IMR-90 (cell line): ENCODE measurements around the gene SRGN. TPM values are rescaled to one million over a fixed set of nuclear protein-coding genes. Genes with fewer than 3 reads are reported as not detected.

ENCODE experiments used
- ATAC-seq: fragments of 200-7000 bp; cut with Tn5 transposase; 2 replicates; pipeline ENCODE4 v1.9.1; 2020; ENCODE audit warnings: low read depth, mild to moderate bottlenecking, moderate library complexity
- BruUV-seq: library from RNA; stranded (reverse); fragments of 400-500 nt; replicated peaks from 2 replicates; lab custom pipeline; 2021; lab: Mats Ljungman, UMichigan
- CTCF ChIA-PET: fragments of 300-600 bp; formaldehyde crosslinking; extraction: SDS; loops from one replicate; lab custom pipeline; 2021; ENCODE audit warnings: antibody characterized with exemption; lab: Yijun Ruan, JAX
- POLR2A ChIA-PET: fragments of 300-600 bp; sonication (Branson Sonifier 250); formaldehyde crosslinking; loops from one replicate; lab custom pipeline; 2022; ENCODE audit warnings: antibody characterized with exemption; ENCODE audit not compliant: unreplicated experiment; lab: Charles Lee
- DNase-seq: peaks from one replicate; pipeline ENCODE4 v3.0.0; 2013
- H2AFZ ChIP-seq: replicated peaks from 2 replicates; pipeline ENCODE3; 2013; ENCODE audit warnings: low read length, mild to moderate bottlenecking; ENCODE audit not compliant: poor library complexity
- H2AK5ac ChIP-seq: 2 replicates; pipeline ENCODE4 v1.6.1; 2013; ENCODE audit warnings: low read depth, low read length, inconsistent platforms
- H2AK9ac ChIP-seq: replicated peaks from 2 replicates; pipeline ENCODE3; 2013; ENCODE audit warnings: mild to moderate bottlenecking, low read depth, low read length, moderate library complexity; ENCODE audit not compliant: poor library complexity
- H2BK120ac ChIP-seq: 2 replicates; pipeline ENCODE4 v1.6.1; 2013; ENCODE audit warnings: low read depth, low read length, inconsistent platforms
- H2BK15ac ChIP-seq: 3 replicates; pipeline ENCODE4 v1.6.1; 2013; ENCODE audit warnings: low read depth, low read length, inconsistent platforms
- H2BK20ac ChIP-seq: 2 replicates; pipeline ENCODE4 v1.6.1; 2013; ENCODE audit warnings: low read depth, mild to moderate bottlenecking, inconsistent platforms, low read length, moderate library complexity
- H2BK5ac ChIP-seq: 2 replicates; pipeline ENCODE4 v1.6.1; 2013; ENCODE audit warnings: mild to moderate bottlenecking, low read depth, low read length, inconsistent platforms; ENCODE audit not compliant: poor library complexity, severe bottlenecking
- H3K14ac ChIP-seq: replicated peaks from 2 replicates; pipeline ENCODE4 v1.6.1; 2013; ENCODE audit warnings: low read depth, low read length, inconsistent platforms
- H3K18ac ChIP-seq: 2 replicates; pipeline ENCODE4 v1.6.1; 2013; ENCODE audit warnings: low read depth, low read length, control low read depth
- H3K23ac ChIP-seq: 2 replicates; pipeline ENCODE4 v1.6.1; 2013; ENCODE audit warnings: low read depth, low read length, inconsistent platforms
- H3K27ac ChIP-seq: 2 replicates; pipeline ENCODE4 v1.5.1; 2013; ENCODE audit warnings: mild to moderate bottlenecking, control low read depth, low read length; ENCODE audit not compliant: insufficient read depth
- H3K27me3 ChIP-seq: 2 replicates; pipeline ENCODE4 v1.6.1; 2013; ENCODE audit warnings: low read length; ENCODE audit not compliant: control insufficient read depth, insufficient read depth
- H3K36me3 ChIP-seq: 2 replicates; pipeline ENCODE4 v1.6.1; 2013; ENCODE audit warnings: low read length, mixed read lengths; ENCODE audit not compliant: control insufficient read depth, insufficient read depth
- H3K4ac ChIP-seq: 2 replicates; pipeline ENCODE4 v1.6.1; 2013; ENCODE audit warnings: low read depth, low read length, inconsistent platforms
- H3K4me1 ChIP-seq: 2 replicates; pipeline ENCODE4 v1.6.1; 2013; ENCODE audit warnings: low read length, mixed read lengths; ENCODE audit not compliant: control insufficient read depth, insufficient read depth
- H3K4me2 ChIP-seq: 2 replicates; pipeline ENCODE4 v1.6.1; 2013; ENCODE audit warnings: low read depth, mild to moderate bottlenecking, control low read depth, low read length, moderate library complexity
- H3K4me3 ChIP-seq: 2 replicates; pipeline ENCODE4 v1.5.1; 2013; ENCODE audit warnings: low read depth, mild to moderate bottlenecking, control low read depth, low read length, moderate library complexity; ENCODE audit not compliant: insufficient read depth
- H3K56ac ChIP-seq: 2 replicates; pipeline ENCODE4 v1.6.1; 2013; ENCODE audit warnings: low read length, inconsistent platforms; ENCODE audit not compliant: insufficient read depth; ENCODE audit errors: extremely low read depth
- H3K79me1 ChIP-seq, 2 experiments: 2 replicates each; pipeline ENCODE4 v1.6.1; 2013; ENCODE audit warnings: low read length in 2 of 2, inconsistent platforms in 1 of 2, low read depth in 1 of 2
- H3K9ac ChIP-seq: 2 replicates; pipeline ENCODE4 v1.6.1; 2013; ENCODE audit warnings: low read depth, low read length, control low read depth
- H3K9me1 ChIP-seq: 2 replicates; pipeline ENCODE4 v1.6.1; 2013; ENCODE audit warnings: low read length, inconsistent platforms; ENCODE audit not compliant: insufficient read depth
- H3K9me3 ChIP-seq: 2 replicates; pipeline ENCODE4 v1.6.1; 2013; ENCODE audit warnings: low read length; ENCODE audit not compliant: control insufficient read depth, insufficient read depth
- H4K20me1 ChIP-seq: 2 replicates; pipeline ENCODE4 v1.6.1; 2013; ENCODE audit warnings: low read length, inconsistent platforms; ENCODE audit not compliant: insufficient read depth
- H4K5ac ChIP-seq: 2 replicates; pipeline ENCODE4 v1.6.1; 2013; ENCODE audit warnings: mild to moderate bottlenecking, low read depth, low read length, control low read depth
- H4K8ac ChIP-seq, 2 experiments: 2 replicates each; pipeline ENCODE4 v1.6.1; 2013; ENCODE audit warnings: low read depth in 2 of 2, low read length in 2 of 2, control low read depth in 1 of 2, inconsistent platforms in 1 of 2
- H4K91ac ChIP-seq: 2 replicates; pipeline ENCODE4 v1.6.1; 2013; ENCODE audit warnings: low read depth, low read length, inconsistent platforms; ENCODE audit not compliant: insufficient read depth
- BHLHE40 ChIP-seq: fragments of 150-350 bp; IDR thresholded peaks from 2 replicates; pipeline ENCODE4 v1.6.1; 2016; ENCODE audit warnings: mild to moderate bottlenecking, low read depth, low read length
- CEBPB ChIP-seq: IDR thresholded peaks from 2 replicates; pipeline ENCODE4 v1.6.1; 2012; ENCODE audit warnings: low read depth, low read length, improper control_type of control experiment
- CHD1 ChIP-seq: IDR thresholded peaks from 2 replicates; pipeline ENCODE4 v1.6.1; 2012; ENCODE audit warnings: low read depth, low read length, improper control_type of control experiment
- ELK1 ChIP-seq: fragments of 150-350 bp; IDR thresholded peaks from 2 replicates; pipeline ENCODE4 v1.6.1; 2016; ENCODE audit warnings: low read depth, mild to moderate bottlenecking, low read length, moderate library complexity, borderline replicate concordance
- FOS ChIP-seq: fragments of 150-350 bp; IDR thresholded peaks from 2 replicates; pipeline ENCODE4 v1.6.1; 2016; ENCODE audit warnings: low read depth, low read length
- MAFK ChIP-seq: IDR thresholded peaks from 2 replicates; pipeline ENCODE4 v1.6.1; 2012; ENCODE audit warnings: low read depth, low read length, improper control_type of control experiment
- MAZ ChIP-seq: IDR thresholded peaks from 2 replicates; pipeline ENCODE4 v1.6.1; 2012; ENCODE audit warnings: low read depth, mild to moderate bottlenecking, low read length, improper control_type of control experiment, moderate library complexity, borderline replicate concordance
- MXI1 ChIP-seq: IDR thresholded peaks from 2 replicates; pipeline ENCODE4 v1.6.1; 2012; ENCODE audit warnings: low read depth, mild to moderate bottlenecking, low read length, moderate library complexity, borderline replicate concordance
- NFE2L2 ChIP-seq: fragments of 150-350 bp; IDR thresholded peaks from 2 replicates; pipeline ENCODE4 v1.6.1; 2016; ENCODE audit warnings: low read depth, mild to moderate bottlenecking, low read length
- POLR2A ChIP-seq: IDR thresholded peaks from 2 replicates; pipeline ENCODE4 v1.6.1; 2012; ENCODE audit warnings: mild to moderate bottlenecking, low read depth, low read length
- RAD21 ChIP-seq: IDR thresholded peaks from 2 replicates; pipeline ENCODE4 v1.6.1; 2012; ENCODE audit warnings: low read length, improper control_type of control experiment
- RCOR1 ChIP-seq: IDR thresholded peaks from 2 replicates; pipeline ENCODE4 v1.6.1; 2012; ENCODE audit warnings: mild to moderate bottlenecking, low read length, improper control_type of control experiment; ENCODE audit not compliant: insufficient replicate concordance
- RFX5 ChIP-seq: IDR thresholded peaks from 2 replicates; pipeline ENCODE4 v1.8.0; 2012; ENCODE audit warnings: low read depth, mild to moderate bottlenecking, low read length, moderate library complexity
- SMC3 ChIP-seq: fragments of 150-350 bp; IDR thresholded peaks from 2 replicates; pipeline ENCODE4 v1.6.1; 2016; ENCODE audit warnings: low read depth, mild to moderate bottlenecking, antibody characterized with exemption, low read length, moderate library complexity
- WGBS, 2 experiments: methylation state at CpG; one replicate each; pipeline versions ENCODE4 v1.1.5 to v1.1.7; 2013; ENCODE audit warnings: missing lambda C conversion rate in 2 of 2; ENCODE audit not compliant: insufficient read length in 1 of 2; ENCODE audit errors: extremely low coverage in 2 of 2; 5-methylcytosine and 5-hydroxymethylcytosine counted together
- dilution Hi-C: fragments of 300-500 bp; cut with HindIII; formaldehyde crosslinking; loops from one replicate; pipeline ENCODE4 v1.14.3; 2018; ENCODE audit warnings: low sequenced_read_pairs; ENCODE audit not compliant: unreplicated experiment
- in situ Hi-C: fragments of 300-500 bp; cut with MboI; formaldehyde crosslinking; loops from 3 replicates; pipeline ENCODE4 v1.14.3; 2019; ENCODE audit warnings: low sequenced_read_pairs, inconsistent platforms, mixed read lengths
- intact Hi-C: fragments of 100-400 bp; cut with micrococcal nuclease; formaldehyde crosslinking; loops from 2 replicates; pipeline ENCODE4 v1.10.0; 2022
- polyA plus RNA-seq, 3 experiments: library from polyadenylated mRNA; depleted of rRNA; stranded (reverse); fragments of >200 nt; gene quantifications; 2 replicates each; pipeline ENCODE4 v1.2.3, GENCODE V29; 2012; ENCODE audit warnings: low replicate concordance in 1 of 3
- total RNA-seq: library from RNA; depleted of rRNA; stranded (reverse); fragments of >200 nt; gene quantifications from 2 replicates; pipeline ENCODE4 v1.2.3, GENCODE V29; 2012
- TF ChIP-seq, protein P1 (sequence below): fragments of 150-350 bp; IDR thresholded peaks from 2 replicates; pipeline ENCODE4 v1.6.1; 2017; ENCODE audit warnings: mild to moderate bottlenecking, antibody characterized with exemption, low read length, low read depth
- TF ChIP-seq, protein P2 (sequence below): conservative IDR thresholded peaks from 2 replicates; pipeline ENCODE4 v1.5.1; 2012; ENCODE audit warnings: mild to moderate bottlenecking, low read depth, low read length, improper control_type of control experiment

Gene SRGN
- total and polyA plus RNA-seq, 2 of the 4 experiments (the other 2 are of a cell fraction), result 33.3 to 41.4 TPM

GRCh38 chr10:69048103-69048502 is 39.8 kb upstream of the SRGN start:
- Histone ChIP-seq H3K14ac (no peak overlapping the region), H2BK5ac (no peak overlapping the region), H2AK9ac (no peak overlapping the region), H3K9me3 (no peaks in the 10 kb centered on the region), H3K9me1 (peaks cover 8% of the 10 kb centered on the region; the same call in 1 of the 2 replicates), H3K18ac (no peak overlapping the region), H3K4me3 (no peak overlapping the region), H3K4me1 (peaks cover 13% of the 10 kb centered on the region), H3K79me1 (no peaks in the 10 kb centered on the region), H2BK15ac (0 out of 3 replicates have a peak overlapping the region, but pooled peaks have one; percentile 2), H3K27me3 (no peaks in the 10 kb centered on the region), H2AFZ (peak overlapping the region; percentile 28), H3K36me3 (no peaks in the 10 kb centered on the region), H2BK20ac (no peak overlapping the region), H3K23ac (no peak overlapping the region), H3K56ac (no peak overlapping the region), H3K4me2 (no peak overlapping the region), H4K91ac (no peak overlapping the region), H4K8ac (peak overlapping the region in 1 of 2 experiments; percentile 66; a peak in 2 of 4 replicates), H2BK120ac (no peak overlapping the region), H2AK5ac (no peak overlapping the region), H3K4ac (no peak overlapping the region), H4K5ac (no peak overlapping the region), H4K20me1 (no peaks in the 10 kb centered on the region), H3K27ac (no peak overlapping the region), H3K9ac (no peak overlapping the region)
- in situ Hi-C loops, result no loop called here
- ChIA-PET CTCF (no interaction called here), POLR2A (interaction anchor here (0.5 kb wide), 1 partner anchor 23 kb away, joined by 11 read pairs; no protein-coding TSS in a partner anchor)
- BruUV-seq, result no TSS peak
- intact Hi-C loops, result loop anchor here (5.0 kb wide), 1 partner anchor 36 kb away; no protein-coding TSS in a partner anchor
- dilution Hi-C loops, result no loop called here
- TF ChIP-seq MXI1 (no peak), POLR2A (no peak), CHD1 (no peak), MAZ (no peak), RAD21 (no peak), FOS (no peak), MAFK (no peak), BHLHE40 (no peak), RFX5 (no peak), SMC3 (no peak), RCOR1 (no peak), ELK1 (no peak), NFE2L2 (no peak), CEBPB (no peak)
- TF ChIP-seq, protein P1, sequence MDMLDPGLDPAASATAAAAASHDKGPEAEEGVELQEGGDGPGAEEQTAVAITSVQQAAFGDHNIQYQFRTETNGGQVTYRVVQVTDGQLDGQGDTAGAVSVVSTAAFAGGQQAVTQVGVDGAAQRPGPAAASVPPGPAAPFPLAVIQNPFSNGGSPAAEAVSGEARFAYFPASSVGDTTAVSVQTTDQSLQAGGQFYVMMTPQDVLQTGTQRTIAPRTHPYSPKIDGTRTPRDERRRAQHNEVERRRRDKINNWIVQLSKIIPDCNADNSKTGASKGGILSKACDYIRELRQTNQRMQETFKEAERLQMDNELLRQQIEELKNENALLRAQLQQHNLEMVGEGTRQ, result no peak
- TF ChIP-seq, protein P2, sequence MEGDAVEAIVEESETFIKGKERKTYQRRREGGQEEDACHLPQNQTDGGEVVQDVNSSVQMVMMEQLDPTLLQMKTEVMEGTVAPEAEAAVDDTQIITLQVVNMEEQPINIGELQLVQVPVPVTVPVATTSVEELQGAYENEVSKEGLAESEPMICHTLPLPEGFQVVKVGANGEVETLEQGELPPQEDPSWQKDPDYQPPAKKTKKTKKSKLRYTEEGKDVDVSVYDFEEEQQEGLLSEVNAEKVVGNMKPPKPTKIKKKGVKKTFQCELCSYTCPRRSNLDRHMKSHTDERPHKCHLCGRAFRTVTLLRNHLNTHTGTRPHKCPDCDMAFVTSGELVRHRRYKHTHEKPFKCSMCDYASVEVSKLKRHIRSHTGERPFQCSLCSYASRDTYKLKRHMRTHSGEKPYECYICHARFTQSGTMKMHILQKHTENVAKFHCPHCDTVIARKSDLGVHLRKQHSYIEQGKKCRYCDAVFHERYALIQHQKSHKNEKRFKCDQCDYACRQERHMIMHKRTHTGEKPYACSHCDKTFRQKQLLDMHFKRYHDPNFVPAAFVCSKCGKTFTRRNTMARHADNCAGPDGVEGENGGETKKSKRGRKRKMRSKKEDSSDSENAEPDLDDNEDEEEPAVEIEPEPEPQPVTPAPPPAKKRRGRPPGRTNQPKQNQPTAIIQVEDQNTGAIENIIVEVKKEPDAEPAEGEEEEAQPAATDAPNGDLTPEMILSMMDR, result no peak
- whole genome bisulfite sequencing, 2 experiments, result 71% methylated on average over 4 of the region's 8 CpGs; no CpG with 5 or more reads in 1 of the 2 experiments
- ATAC-seq (peak; percentile 71), DNase-seq (peak; percentile 76)
